GM18867 (cell line): ENCODE measurements around the gene C4orf46.
A peak's percentile ranks its signal among the peaks of the same experiment; 100 is the strongest.
"Not testable (repeated sequence)": the region's sequence is repeated elsewhere in the genome, so short reads cannot be mapped to it uniquely, and the experiment has no call there.

ENCODE experiments used
- ATAC-seq: cut with Tn5 transposase; IDR thresholded peaks from one replicate; pipeline ENCODE4 v1.9.1; 2021; ENCODE audit warnings: mild to moderate bottlenecking, moderate library complexity; ENCODE audit not compliant: unreplicated experiment

The C4orf46 gene

GRCh38 chr4:158671665-158671914 is at the start of gene C4orf46:
Gene C4orf46 (minus strand): TSS chr4:158671887. CDS start chr4:158671801, 86 bp downstream.
- ATAC-seq = no peak

- no peak for ATAC-seq
Measured at GRCh38 chr4:158715802-158716201, 44.1 kb upstream of the C4orf46 start.

GRCh38 chr4:158714937-158715336 is 43.2 kb upstream of the C4orf46 start:
- ATAC-seq = no peak

GRCh38 chr4:158712622-158713021 is 40.9 kb upstream of the C4orf46 start:
- not testable (repeated sequence) for ATAC-seq

GRCh38 chr4:158710814-158711213 is 39.1 kb upstream of the C4orf46 start:
- no peak for ATAC-seq

GRCh38 chr4:158704274-158704673 is 32.6 kb upstream of the C4orf46 start:
- no peak for ATAC-seq

GRCh38 chr4:158688813-158689212 is 17.1 kb upstream of the C4orf46 start:
- ATAC-seq = no peak

GRCh38 chr4:158682066-158682465 is 10.4 kb upstream of the C4orf46 start:
- no peak for ATAC-seq

- no peak for ATAC-seq
Measured at GRCh38 chr4:158681629-158682028, 9.9 kb upstream of the C4orf46 start.

- ATAC-seq = no peak
Measured at GRCh38 chr4:158678767-158679166, 7.1 kb upstream of the C4orf46 start.

GRCh38 chr4:158676076-158676475 is 4.4 kb upstream of the C4orf46 start:
- no peak for ATAC-seq

- ATAC-seq = no peak
Measured at GRCh38 chr4:158673633-158674032, 1.9 kb upstream of the C4orf46 start.

- peak; percentile 79 for ATAC-seq
Measured at GRCh38 chr4:158671915-158672806, 474 bp upstream of the C4orf46 start, which contains the start of gene ETFDH. Gene ETFDH (plus strand): TSS chr4:158672296. CDS start chr4:158672457, 161 bp downstream.

- peak; percentile 22 for ATAC-seq
Measured at GRCh38 chr4:158670975-158671664, 567 bp downstream of the C4orf46 start.

GRCh38 chr4:158669310-158669709 is 2.4 kb downstream of the C4orf46 start:
- no peak for ATAC-seq

GRCh38 chr4:158667651-158668198 is 4.0 kb downstream of the C4orf46 start:
- no peak for ATAC-seq

GRCh38 chr4:158666892-158667291 is 4.8 kb downstream of the C4orf46 start:
- ATAC-seq = no peak

- no peak for ATAC-seq
Measured at GRCh38 chr4:158664806-158665205, 6.9 kb downstream of the C4orf46 start.

GRCh38 chr4:158663707-158664625 is 7.7 kb downstream of the C4orf46 start:
- not testable (repeated sequence) for ATAC-seq

GRCh38 chr4:158663255-158663654 is 8.4 kb downstream of the C4orf46 start:
- not testable (repeated sequence) for ATAC-seq

GRCh38 chr4:158657291-158657690 is 14.4 kb downstream of the C4orf46 start:
- no peak for ATAC-seq
